GM12878 (cell line): ENCODE measurements around the gene SPPL3. TPM values are rescaled to one million over a fixed set of nuclear protein-coding genes. Genes with fewer than 3 reads are reported as not detected.

Experiments
- ATAC-seq: fragments of 200-7000 bp; cut with Tn5 transposase; 3 replicates; pipeline ENCODE4 v1.9.1; 2020; ENCODE audit warnings: mild to moderate bottlenecking, moderate library complexity
- BruUV-seq: library from RNA; stranded (reverse); fragments of 400-500 nt; replicated peaks from 2 replicates; lab custom pipeline; 2021; lab: Mats Ljungman, UMichigan
- CTCF ChIA-PET: fragments of 300-600 bp; sonication (Branson Sonifier 250); formaldehyde crosslinking; extraction: SDS; loops from one replicate; lab custom pipeline; 2021; ENCODE audit warnings: inconsistent platforms; lab: Yijun Ruan, JAX
- POLR2A ChIA-PET: fragments of 350-600 bp; formaldehyde crosslinking; extraction: SDS; loops from one replicate; lab custom pipeline; 2021; ENCODE audit warnings: inconsistent platforms; lab: Charles Lee
- RAD21 ChIA-PET: fragments of 300-600 bp; sonication (Branson Sonifier 250); formaldehyde crosslinking; loops from one replicate; lab custom pipeline; 2023; ENCODE audit warnings: antibody characterized with exemption; ENCODE audit not compliant: unreplicated experiment; lab: Charles Lee
- SMC1A ChIA-PET: fragments of 300-600 bp; sonication (Branson Sonifier 250); formaldehyde crosslinking; loops from one replicate; lab custom pipeline; 2023; ENCODE audit not compliant: unreplicated experiment, uncharacterized antibody; lab: Charles Lee
- DNase-seq: peaks from one replicate; pipeline ENCODE4 v3.0.0-alpha.2; 2011; ENCODE audit warnings: low read depth, low spot score
- FAIRE-seq: peaks from 3 replicates; lab custom pipeline; 2011; peaks lifted over from hg19 to GRCh38; lab: Jason Lieb, UNC
- H2AFZ ChIP-seq: 2 replicates; pipeline ENCODE4 v1.6.0; 2011; ENCODE audit warnings: low read depth, low read length, control low read depth; ENCODE audit not compliant: control insufficient read depth
- H3K27ac ChIP-seq: 2 replicates; pipeline ENCODE4 v1.5.1; 2011; ENCODE audit warnings: control low read depth; ENCODE audit not compliant: control insufficient read depth, insufficient read depth
- H3K27me3 ChIP-seq, 2 experiments: replicated peaks in 1 of 2; 2 replicates each; pipeline versions ENCODE4 v1.6.0 to v1.6.1; 2011; ENCODE audit warnings: low read length in 1 of 2; ENCODE audit not compliant: control insufficient read depth in 2 of 2, insufficient read depth in 2 of 2
- H3K36me3 ChIP-seq, 2 experiments: 2 replicates each; pipeline ENCODE4 v1.5.1; 2011; ENCODE audit warnings: low read length in 1 of 2; ENCODE audit not compliant: control insufficient read depth in 2 of 2, insufficient read depth in 2 of 2
- H3K4me1 ChIP-seq: 2 replicates; pipeline ENCODE4 v1.6.1; 2011; ENCODE audit warnings: mild to moderate bottlenecking, low read length, moderate library complexity, mixed read lengths; ENCODE audit not compliant: control insufficient read depth, insufficient read depth
- H3K4me2 ChIP-seq: 2 replicates; pipeline ENCODE4 v1.6.0; 2011; ENCODE audit warnings: control low read depth; ENCODE audit not compliant: control insufficient read depth, insufficient read depth
- H3K4me3 ChIP-seq: fragments of 200-600 bp; sonication (generic); 2 replicates; pipeline ENCODE4 v1.5.1; 2016
- H3K79me2 ChIP-seq: 2 replicates; pipeline ENCODE4 v1.6.0; 2011; ENCODE audit warnings: low read length; ENCODE audit not compliant: control insufficient read depth, insufficient read depth
- H3K9ac ChIP-seq: 2 replicates; pipeline ENCODE4 v1.8.0; 2011; ENCODE audit warnings: low read length, control low read depth, mixed read lengths; ENCODE audit not compliant: control insufficient read depth, insufficient read depth
- H3K9me3 ChIP-seq: replicated peaks from 3 replicates; pipeline ENCODE4 v1.5.1; 2011; ENCODE audit warnings: mild to moderate bottlenecking, low read length; ENCODE audit not compliant: control insufficient read depth, insufficient read depth
- H4K20me1 ChIP-seq: 2 replicates; pipeline ENCODE4 v1.6.0; 2011; ENCODE audit not compliant: control insufficient read depth, insufficient read depth
- RFX5 ChIP-seq: IDR thresholded peaks from 2 replicates; pipeline ENCODE4 v1.6.1; 2011; ENCODE audit warnings: low read depth, low read length, improper control_type of control experiment
- WGBS: methylation state at CpG from one replicate; pipeline ENCODE4 v1.1.6; 2016; ENCODE audit warnings: low lambda C conversion rate; ENCODE audit not compliant: insufficient replicate concordance, insufficient coverage; ENCODE audit errors: missing lambda C conversion rate; 5-methylcytosine and 5-hydroxymethylcytosine counted together
- in situ Hi-C: fragments of 300-500 bp; cut with MboI; formaldehyde crosslinking; loops from 9 replicates; pipeline ENCODE4 v1.14.3; 2018; ENCODE audit warnings: mixed read lengths
- intact Hi-C: fragments of 100-400 bp; cut with micrococcal nuclease; formaldehyde crosslinking; loops from one replicate; pipeline ENCODE4 v1.14.2; 2022; ENCODE audit not compliant: unreplicated experiment
- polyA plus RNA-seq, 11 experiments: library from polyadenylated mRNA; depleted of rRNA in 4 of 11; unstranded in 6 of 11; stranded (reverse) in 5 of 11; fragments of >200 nt; fragmentation: Nextera tagmentation in 4 of 11; fragmentation: Illumina TruSeq in 1 of 11; extraction: Ambion mirVana in 4 of 11; extraction: Trizol in 1 of 11; gene quantifications; 1 replicate in 1 of 11; 2 replicates in 10 of 11; pipeline versions ENCODE4 v1.2.1 to v1.2.3, GENCODE V29; 2011 to 2016; ENCODE audit warnings: inconsistent platforms in 2 of 11, missing spikeins in 2 of 11, low read depth in 1 of 11
- total RNA-seq, 4 experiments: library from RNA; depleted of rRNA in 3 of 4; stranded (reverse); fragments of >200 nt in 3 of 4; fragmentation: Illumina TruSeq in 1 of 4; extraction: Trizol in 1 of 4; gene quantifications; 2 replicates each; pipeline versions ENCODE4 v1.2.1 to v1.2.3, GENCODE V29; 2013 to 2021
- TF ChIP-seq, protein P1 (sequence below): fragments of 450-650 bp; IDR thresholded peaks from 2 replicates; pipeline ENCODE4 v1.6.1; 2016; ENCODE audit warnings: mild to moderate bottlenecking

Gene SPPL3
- total and polyA plus RNA-seq, 10 of the 15 experiments (the other 5 are each of a cell fraction or from before 2014, with no cell fraction given) = 4.3 to 45.5 (median 11.7) TPM

GRCh38 chr12:120835304-120835612 is 68.9 kb downstream of the SPPL3 start:
- H3K4me2 ChIP-seq = peak overlapping the region; percentile 100
- H3K4me1 ChIP-seq = peaks cover 54% of the 10 kb centered on the region
- in situ Hi-C loops (no loop called here), intact Hi-C loops (no loop called here)
- no peak overlapping the region for H2AFZ ChIP-seq
- peak overlapping the region; percentile 96 for H3K27ac ChIP-seq
- ChIA-PET RAD21 (interaction anchor here (0.6 to 8.7 kb wide), 6 partner anchors 13 to 934 kb away, joined by 3 to 81 read pairs (median 9); no protein-coding TSS in a partner anchor), POLR2A (interaction anchor here (0.9 to 6.3 kb wide), 4 partner anchors 14 to 37 kb away, joined by 3 to 71 read pairs (median 9); no protein-coding TSS in a partner anchor), SMC1A (interaction anchor here (0.6 to 13.4 kb wide), 10 partner anchors 10 to 67 kb away, joined by 3 to 164 read pairs (median 6); no protein-coding TSS in a partner anchor), CTCF (interaction anchor here (0.8 to 3.9 kb wide), 12 partner anchors 10 to 188 kb away, joined by 3 to 35 read pairs (median 5); no protein-coding TSS in a partner anchor)
- 34% methylated on average over 4 of the region's 4 CpGs for WGBS
- BruUV-seq = no TSS peak
- H3K27me3 ChIP-seq = no peaks in the 10 kb centered on the region
- no peaks in the 10 kb centered on the region; a peak in 1 of 4 replicates for H3K36me3 ChIP-seq
- DNase-seq (no peak), FAIRE-seq (no peak), ATAC-seq (peak; percentile 54)
- H3K4me3 ChIP-seq = peak overlapping the region; percentile 66; the same call in 1 of the 2 replicates
- TF ChIP-seq, protein P1, sequence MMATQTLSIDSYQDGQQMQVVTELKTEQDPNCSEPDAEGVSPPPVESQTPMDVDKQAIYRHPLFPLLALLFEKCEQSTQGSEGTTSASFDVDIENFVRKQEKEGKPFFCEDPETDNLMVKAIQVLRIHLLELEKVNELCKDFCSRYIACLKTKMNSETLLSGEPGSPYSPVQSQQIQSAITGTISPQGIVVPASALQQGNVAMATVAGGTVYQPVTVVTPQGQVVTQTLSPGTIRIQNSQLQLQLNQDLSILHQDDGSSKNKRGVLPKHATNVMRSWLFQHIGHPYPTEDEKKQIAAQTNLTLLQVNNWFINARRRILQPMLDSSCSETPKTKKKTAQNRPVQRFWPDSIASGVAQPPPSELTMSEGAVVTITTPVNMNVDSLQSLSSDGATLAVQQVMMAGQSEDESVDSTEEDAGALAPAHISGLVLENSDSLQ = peak; percentile 55; the same call in 1 of the 2 replicates
- no peak for TF ChIP-seq RFX5
- H4K20me1 ChIP-seq = no peaks in the 10 kb centered on the region
- no peak overlapping the region for H3K9ac ChIP-seq
- peaks cover 62% of the 10 kb centered on the region for H3K79me2 ChIP-seq
- no peaks in the 10 kb centered on the region; the same call in 2 of the 3 replicates for H3K9me3 ChIP-seq
